ENCODE measurements around the gene LRRC4C. TPM values are rescaled to one million over a fixed set of nuclear protein-coding genes. Genes with fewer than 3 reads are reported as not detected.

Gene LRRC4C
- total RNA-seq, 4 donors from 2014 or later, result 1.5 to 2.8 (median 1.7) TPM

DNA sequence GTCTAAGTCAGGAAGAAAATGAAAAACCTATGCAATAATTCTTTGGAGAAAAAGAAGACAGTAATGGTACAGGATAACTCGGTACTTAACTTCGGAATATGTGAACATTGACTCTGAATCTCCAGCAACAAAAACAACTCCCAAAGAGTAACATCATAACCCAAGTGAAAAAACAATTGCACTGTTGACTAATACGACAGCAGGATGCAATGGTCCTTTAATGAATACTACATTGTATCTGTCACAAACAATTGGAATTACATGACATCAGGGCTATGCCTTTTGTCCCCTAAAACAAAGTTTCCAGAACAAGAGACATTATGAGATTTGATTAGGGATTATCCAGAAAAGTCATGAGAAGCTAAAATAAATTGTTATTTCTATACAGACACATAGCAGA is 1065.9 kb downstream of the LRRC4C start:
- TF ChIP-seq EP300 (IDR thresholded peaks at IDR 0.05) (no peak), POLR2AphosphoS5 (IDR thresholded peaks at IDR 0.05) (no peak), POLR2A (IDR thresholded peaks at IDR 0.05) (no peak)
- TF ChIP-seq, protein P1, sequence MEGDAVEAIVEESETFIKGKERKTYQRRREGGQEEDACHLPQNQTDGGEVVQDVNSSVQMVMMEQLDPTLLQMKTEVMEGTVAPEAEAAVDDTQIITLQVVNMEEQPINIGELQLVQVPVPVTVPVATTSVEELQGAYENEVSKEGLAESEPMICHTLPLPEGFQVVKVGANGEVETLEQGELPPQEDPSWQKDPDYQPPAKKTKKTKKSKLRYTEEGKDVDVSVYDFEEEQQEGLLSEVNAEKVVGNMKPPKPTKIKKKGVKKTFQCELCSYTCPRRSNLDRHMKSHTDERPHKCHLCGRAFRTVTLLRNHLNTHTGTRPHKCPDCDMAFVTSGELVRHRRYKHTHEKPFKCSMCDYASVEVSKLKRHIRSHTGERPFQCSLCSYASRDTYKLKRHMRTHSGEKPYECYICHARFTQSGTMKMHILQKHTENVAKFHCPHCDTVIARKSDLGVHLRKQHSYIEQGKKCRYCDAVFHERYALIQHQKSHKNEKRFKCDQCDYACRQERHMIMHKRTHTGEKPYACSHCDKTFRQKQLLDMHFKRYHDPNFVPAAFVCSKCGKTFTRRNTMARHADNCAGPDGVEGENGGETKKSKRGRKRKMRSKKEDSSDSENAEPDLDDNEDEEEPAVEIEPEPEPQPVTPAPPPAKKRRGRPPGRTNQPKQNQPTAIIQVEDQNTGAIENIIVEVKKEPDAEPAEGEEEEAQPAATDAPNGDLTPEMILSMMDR (IDR thresholded peaks at IDR 0.05), result no peak
- no peaks in the 10 kb centered on the region for H3K36me3 ChIP-seq
- no peaks in the 10 kb centered on the region for H3K27me3 ChIP-seq
- H3K4me3 ChIP-seq, result no peak overlapping the region
- H3K4me1 ChIP-seq, result no peaks in the 10 kb centered on the region
- H3K9me3 ChIP-seq, result no peaks in the 10 kb centered on the region
- 71 to 79% methylated on average over 3 of the region's 3 CpGs for WGBS, 2 donors (ENCODE audit: low coverage in 1 of 2)
- ATAC-seq, result no peak
- no peak overlapping the region for H3K27ac ChIP-seq

DNA sequence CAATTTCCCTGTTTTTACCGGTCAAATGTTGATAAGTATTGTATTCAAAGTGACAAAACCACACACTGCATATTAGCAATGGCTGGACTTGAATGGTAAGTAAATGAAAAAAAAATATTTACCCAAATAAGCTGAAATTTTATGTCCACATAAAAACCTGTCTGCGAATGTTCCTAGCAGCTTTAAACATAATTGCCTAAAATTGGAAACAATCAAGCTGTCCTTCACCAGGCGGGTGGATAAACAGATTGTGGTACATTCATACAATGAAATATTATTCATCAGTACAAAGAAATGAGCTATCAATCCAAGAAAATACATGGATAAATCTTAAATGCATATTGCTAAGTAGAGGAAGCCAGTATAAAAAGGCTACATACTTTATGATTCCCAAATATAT is 1067.8 kb downstream of the LRRC4C start:
- no peak for ATAC-seq
- WGBS, 2 donors (ENCODE audit: low coverage in 1 of 2), result 83 to 86% methylated on average over 3 of the region's 3 CpGs

GRCh38 chr11:40388097-40388818 is 1071.2 kb downstream of the LRRC4C start:
- Histone ChIP-seq H3K4me1 (no peaks in the 10 kb centered on the region), H3K27me3 (no peaks in the 10 kb centered on the region), H3K4me3 (no peak overlapping the region), H3K27ac (no peak overlapping the region), H3K36me3 (no peaks in the 10 kb centered on the region), H3K9me3 (no peaks in the 10 kb centered on the region)
- WGBS, 2 donors (ENCODE audit: low coverage in 1 of 2), result 71 to 78% methylated on average over 3 to 4 of the region's 4 CpGs
- no peak for TF ChIP-seq EP300 (IDR thresholded peaks at IDR 0.05)
- TF ChIP-seq POLR2A (IDR thresholded peaks at IDR 0.05), result no peak
- no peak for TF ChIP-seq POLR2AphosphoS5 (IDR thresholded peaks at IDR 0.05)
- TF ChIP-seq, protein P1 (IDR thresholded peaks at IDR 0.05), result no peak
- no peak for ATAC-seq

More for the DNA sequence above, 1067.8 kb downstream of the LRRC4C start:
- Histone ChIP-seq H3K4me3 (no peak overlapping the region), H3K27ac (no peak overlapping the region), H3K9me3 (no peaks in the 10 kb centered on the region), H3K4me1 (no peaks in the 10 kb centered on the region), H3K36me3 (no peaks in the 10 kb centered on the region), H3K27me3 (no peaks in the 10 kb centered on the region)
- TF ChIP-seq POLR2A (IDR thresholded peaks at IDR 0.05) (no peak), POLR2AphosphoS5 (IDR thresholded peaks at IDR 0.05) (no peak), EP300 (IDR thresholded peaks at IDR 0.05) (no peak)
- TF ChIP-seq, protein P1 (IDR thresholded peaks at IDR 0.05), result no peak

DNA sequence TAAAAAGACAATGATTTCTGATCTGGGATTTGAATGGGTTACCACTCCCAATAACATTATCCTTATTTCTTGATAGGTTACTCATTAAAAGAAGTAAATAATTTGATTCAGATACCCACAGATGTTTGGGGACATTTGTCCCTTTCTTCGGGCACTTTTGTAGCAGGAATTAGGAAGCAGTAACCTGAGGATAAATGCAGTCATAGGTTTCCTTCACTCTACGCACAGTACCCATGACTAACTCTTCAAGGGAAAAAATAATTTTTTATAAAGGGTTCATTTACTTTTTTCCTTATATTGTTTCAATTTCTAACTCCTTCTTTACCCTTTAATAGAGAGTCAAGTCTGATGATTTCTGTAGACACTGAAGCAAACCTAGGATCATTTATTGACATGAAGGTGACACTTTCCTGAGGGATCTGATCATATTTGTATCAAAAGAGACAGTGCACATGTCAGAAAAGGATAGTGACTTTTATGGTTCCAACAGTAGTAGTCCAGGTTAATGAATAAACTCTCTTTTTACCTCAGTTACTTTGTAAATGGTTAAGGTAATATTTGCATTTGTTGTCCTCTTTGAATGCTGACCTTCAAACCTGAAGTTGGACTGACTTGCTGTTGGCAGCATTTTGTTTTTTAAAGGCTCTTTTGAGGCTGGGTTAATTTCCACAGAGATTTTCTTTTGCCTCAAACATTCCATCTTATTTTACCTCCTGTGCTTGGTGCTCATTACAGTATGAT is 1072.0 kb downstream of the LRRC4C start:
- no peaks in the 10 kb centered on the region for H3K9me3 ChIP-seq
- H3K27me3 ChIP-seq, result no peaks in the 10 kb centered on the region
- no peak for TF ChIP-seq POLR2AphosphoS5 (IDR thresholded peaks at IDR 0.05)
- TF ChIP-seq EP300 (IDR thresholded peaks at IDR 0.05), result no peak
- TF ChIP-seq, protein P1 (IDR thresholded peaks at IDR 0.05), result no peak
- TF ChIP-seq POLR2A (IDR thresholded peaks at IDR 0.05), result no peak
- 78 to 93% methylated on average over 2 of the region's 2 CpGs for WGBS, 2 donors (ENCODE audit: low coverage in 1 of 2)
- no peak overlapping the region for H3K4me3 ChIP-seq
- no peaks in the 10 kb centered on the region for H3K36me3 ChIP-seq
- no peaks in the 10 kb centered on the region for H3K4me1 ChIP-seq
- H3K27ac ChIP-seq, result no peak overlapping the region
- no peak for ATAC-seq

Data from gastroesophageal sphincter (tissue), 4 donors.